Measurements from ENCODE around the gene THSD4. TPM values are rescaled to one million over a fixed set of nuclear protein-coding genes. Genes with fewer than 3 reads are reported as not detected.

The THSD4 gene
- total and polyA plus RNA-seq, 2 of the 4 experiments (the other 2 are of a cell fraction), result 25.5 to 31.1 TPM

DNA sequence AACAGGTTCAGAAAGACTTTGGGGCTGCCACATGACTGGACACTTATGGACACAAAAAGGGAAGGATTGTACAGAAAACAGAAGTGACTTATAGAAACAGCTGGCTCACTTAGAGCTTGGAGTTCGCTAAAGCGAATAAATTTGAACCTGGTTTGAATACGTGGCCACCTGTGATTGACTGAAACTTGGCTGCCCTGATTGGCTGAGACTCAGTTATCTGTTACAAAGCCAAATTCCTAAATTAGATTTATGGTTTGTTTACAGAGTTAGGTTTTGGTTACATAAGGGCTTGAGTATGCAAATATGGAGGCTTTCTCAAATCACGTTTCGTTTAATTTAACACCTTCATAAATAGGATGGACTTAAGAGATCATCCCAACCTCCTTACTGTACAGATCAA, 270.2 kb downstream of the THSD4 start:
- Histone ChIP-seq H3K23ac (ENCODE audit: low read depth, low read length) (no peak overlapping the region; the same call in 1 of the 2 replicates), H2AK5ac (ENCODE audit: low read depth, low read length) (no peak overlapping the region), H3K14ac (replicated peaks; ENCODE audit: low read depth, low read length) (peak overlapping the region; percentile 44; the same call in 1 of the 2 replicates), H3K18ac (ENCODE audit: low read depth, low read length) (peak overlapping the region; percentile 84), H3K79me1 (ENCODE audit: low read depth in 1 of 2, low read length in 2 of 2) (peaks cover 0 to 6% of the 10 kb centered on the region in 2 experiments; a peak in 1 of 4 replicates), H3K4me1 (ENCODE audit: control insufficient read depth, insufficient read depth, low read length) (peaks cover 16% of the 10 kb centered on the region), H3K56ac (ENCODE audit: extremely low read depth, insufficient read depth, low read length) (no peak overlapping the region), H3K27ac (ENCODE audit: insufficient read depth, low read length) (no peak overlapping the region), H3K27me3 (ENCODE audit: control insufficient read depth, insufficient read depth, low read length) (no peaks in the 10 kb centered on the region), H2BK20ac (ENCODE audit: low read depth, low read length) (peak overlapping the region; percentile 55), H2AK9ac (replicated peaks; ENCODE audit: low read depth, low read length, poor library complexity) (no peak overlapping the region), H3K36me3 (ENCODE audit: control insufficient read depth, insufficient read depth, low read length) (no peaks in the 10 kb centered on the region), H2BK15ac (ENCODE audit: low read depth, low read length) (peak overlapping the region; percentile 66; the same call in 2 of the 3 replicates), H3K4ac (ENCODE audit: low read depth, low read length) (peak overlapping the region; percentile 67; the same call in 1 of the 2 replicates), H4K20me1 (ENCODE audit: insufficient read depth, low read length) (no peaks in the 10 kb centered on the region), H4K8ac (ENCODE audit: low read depth in 2 of 2, low read length in 2 of 2) (peak overlapping the region; percentile 31 to 61; a peak in 1 of 4 replicates), H4K5ac (ENCODE audit: low read depth, low read length) (peak overlapping the region; percentile 49; the same call in 1 of the 2 replicates), H2BK120ac (ENCODE audit: low read depth, low read length) (peak overlapping the region; percentile 70), H3K4me3 (ENCODE audit: insufficient read depth, low read depth, low read length) (no peak overlapping the region), H3K9me3 (ENCODE audit: control insufficient read depth, insufficient read depth, low read length) (no peaks in the 10 kb centered on the region), H2AFZ (replicated peaks; ENCODE audit: low read length, poor library complexity) (no peak overlapping the region), H3K9ac (ENCODE audit: low read depth, low read length) (no peak overlapping the region), H2BK5ac (ENCODE audit: low read depth, low read length, poor library complexity, severe bottlenecking) (no peak overlapping the region), H3K4me2 (ENCODE audit: low read depth, low read length) (no peak overlapping the region), H3K9me1 (ENCODE audit: insufficient read depth, low read length) (no peaks in the 10 kb centered on the region), H4K91ac (ENCODE audit: insufficient read depth, low read depth, low read length) (peak overlapping the region; percentile 71; the same call in 1 of the 2 replicates)
- DNase-seq (no peak), ATAC-seq (ENCODE audit: low read depth) (no peak)
- intact Hi-C loops (cut with micrococcal nuclease) (loop anchor here (5.0 kb wide), 1 partner anchor 267 kb away; no protein-coding TSS in a partner anchor), dilution Hi-C loops (cut with HindIII; ENCODE audit: low sequenced_read_pairs, unreplicated experiment) (no loop called here), in situ Hi-C loops (cut with MboI; ENCODE audit: low sequenced_read_pairs) (no loop called here)
- no TSS peak for BruUV-seq (replicated peaks)
- TF ChIP-seq RCOR1 (IDR thresholded peaks at IDR 0.05; ENCODE audit: insufficient replicate concordance, low read length), result no peak
- no peak for TF ChIP-seq SMC3 (IDR thresholded peaks at IDR 0.05; ENCODE audit: low read depth, low read length)
- no peak for TF ChIP-seq CHD1 (IDR thresholded peaks at IDR 0.05; ENCODE audit: low read depth, low read length)
- no peak for TF ChIP-seq MAFK (IDR thresholded peaks at IDR 0.05; ENCODE audit: low read depth, low read length)
- TF ChIP-seq CEBPB (IDR thresholded peaks at IDR 0.05; ENCODE audit: low read depth, low read length), result no peak
- no peak for TF ChIP-seq ELK1 (IDR thresholded peaks at IDR 0.05; ENCODE audit: borderline replicate concordance, low read depth, low read length)
- no peak for TF ChIP-seq FOS (IDR thresholded peaks at IDR 0.05; ENCODE audit: low read depth, low read length)
- TF ChIP-seq POLR2A (IDR thresholded peaks at IDR 0.05; ENCODE audit: low read depth, low read length), result no peak
- TF ChIP-seq RFX5 (IDR thresholded peaks at IDR 0.05; ENCODE audit: low read depth, low read length), result no peak
- no peak for TF ChIP-seq RAD21 (IDR thresholded peaks at IDR 0.05; ENCODE audit: low read length)
- TF ChIP-seq MXI1 (IDR thresholded peaks at IDR 0.05; ENCODE audit: borderline replicate concordance, low read depth, low read length), result no peak
- TF ChIP-seq NFE2L2 (IDR thresholded peaks at IDR 0.05; ENCODE audit: low read depth, low read length), result no peak
- TF ChIP-seq MAZ (IDR thresholded peaks at IDR 0.05; ENCODE audit: borderline replicate concordance, low read depth, low read length), result no peak
- TF ChIP-seq, protein P1, sequence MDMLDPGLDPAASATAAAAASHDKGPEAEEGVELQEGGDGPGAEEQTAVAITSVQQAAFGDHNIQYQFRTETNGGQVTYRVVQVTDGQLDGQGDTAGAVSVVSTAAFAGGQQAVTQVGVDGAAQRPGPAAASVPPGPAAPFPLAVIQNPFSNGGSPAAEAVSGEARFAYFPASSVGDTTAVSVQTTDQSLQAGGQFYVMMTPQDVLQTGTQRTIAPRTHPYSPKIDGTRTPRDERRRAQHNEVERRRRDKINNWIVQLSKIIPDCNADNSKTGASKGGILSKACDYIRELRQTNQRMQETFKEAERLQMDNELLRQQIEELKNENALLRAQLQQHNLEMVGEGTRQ (IDR thresholded peaks at IDR 0.05; ENCODE audit: low read depth, low read length), result no peak
- no peak for TF ChIP-seq BHLHE40 (IDR thresholded peaks at IDR 0.05; ENCODE audit: low read depth, low read length)
- CTCF ChIA-PET, result interaction anchor here (1.6 kb wide), 2 partner anchors 15 to 58 kb away, joined by 4 to 5 read pairs; no protein-coding TSS in a partner anchor
- WGBS, 2 experiments (ENCODE audit: extremely low coverage in 2 of 2, insufficient read length in 1 of 2), result no CpG with 5 or more reads among the region's 5 CpGs
- POLR2A ChIA-PET (ENCODE audit: unreplicated experiment), result no interaction called here

Measured in IMR-90 (cell line).